HCT116 (cell line): ENCODE measurements around the gene DAPK1.

ENCODE experiments used
- POLR2AphosphoS5 ChIP-seq: IDR thresholded peaks from 2 replicates; pipeline ENCODE4 v1.6.1; 2011; ENCODE audit warnings: mild to moderate bottlenecking, low read depth, low read length, moderate library complexity
- TF ChIP-seq, protein P1 (sequence below), 3 experiments: fragments of 200-600 bp in 1 of 3; sonication (generic) in 1 of 3; IDR thresholded peaks in 2 of 3; conservative IDR thresholded peaks in 1 of 3; 2 replicates each; pipeline ENCODE4 v1.5.1; 2012 to 2017; ENCODE audit warnings: low read depth in 2 of 3, low read length in 2 of 3, antibody characterized with exemption in 1 of 3, borderline replicate concordance in 1 of 3, control low read depth in 1 of 3, mild to moderate bottlenecking in 1 of 3, mixed read lengths in 1 of 3, mixed run types in 1 of 3, moderate library complexity in 1 of 3; ENCODE audit not compliant: insufficient read depth in 1 of 3

DNA sequence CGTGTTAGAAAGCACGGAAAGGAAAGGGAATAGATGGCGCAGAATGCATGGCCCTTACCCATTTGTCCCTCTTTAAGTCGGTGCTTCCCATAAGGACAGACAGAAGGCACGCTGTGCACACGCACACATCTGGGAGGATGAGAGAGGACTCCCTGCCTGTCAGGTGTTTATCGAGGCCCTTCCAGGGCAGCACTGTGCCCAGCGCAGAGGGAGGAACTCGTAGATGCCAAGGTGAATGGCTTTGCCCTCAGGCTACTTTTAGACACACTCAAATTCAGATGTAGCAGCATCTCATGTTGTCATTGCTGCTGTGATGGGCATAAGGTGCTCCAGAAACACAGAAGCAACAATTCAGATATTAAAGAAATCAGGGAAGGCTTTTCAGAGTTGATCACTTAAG is 158.1 kb downstream of the DAPK1 start:
- no peak for TF ChIP-seq POLR2AphosphoS5
- TF ChIP-seq, protein P1, sequence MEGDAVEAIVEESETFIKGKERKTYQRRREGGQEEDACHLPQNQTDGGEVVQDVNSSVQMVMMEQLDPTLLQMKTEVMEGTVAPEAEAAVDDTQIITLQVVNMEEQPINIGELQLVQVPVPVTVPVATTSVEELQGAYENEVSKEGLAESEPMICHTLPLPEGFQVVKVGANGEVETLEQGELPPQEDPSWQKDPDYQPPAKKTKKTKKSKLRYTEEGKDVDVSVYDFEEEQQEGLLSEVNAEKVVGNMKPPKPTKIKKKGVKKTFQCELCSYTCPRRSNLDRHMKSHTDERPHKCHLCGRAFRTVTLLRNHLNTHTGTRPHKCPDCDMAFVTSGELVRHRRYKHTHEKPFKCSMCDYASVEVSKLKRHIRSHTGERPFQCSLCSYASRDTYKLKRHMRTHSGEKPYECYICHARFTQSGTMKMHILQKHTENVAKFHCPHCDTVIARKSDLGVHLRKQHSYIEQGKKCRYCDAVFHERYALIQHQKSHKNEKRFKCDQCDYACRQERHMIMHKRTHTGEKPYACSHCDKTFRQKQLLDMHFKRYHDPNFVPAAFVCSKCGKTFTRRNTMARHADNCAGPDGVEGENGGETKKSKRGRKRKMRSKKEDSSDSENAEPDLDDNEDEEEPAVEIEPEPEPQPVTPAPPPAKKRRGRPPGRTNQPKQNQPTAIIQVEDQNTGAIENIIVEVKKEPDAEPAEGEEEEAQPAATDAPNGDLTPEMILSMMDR (IDR thresholded peaks at IDR 0.05 in 2 of 3, conservative IDR thresholded peaks at IDR 0.05 in 1 of 3; ENCODE audit: borderline replicate concordance in 1 of 3, insufficient read depth in 1 of 3, low read depth in 2 of 3, low read length in 2 of 3), result no peak
